AG10803 (cell line): ENCODE measurements around the gene SEPHS2.

ENCODE experiments used
- DNase-seq: peaks from one replicate; pipeline ENCODE4 v3.0.0; 2010; ENCODE audit warnings: low read depth
- H3K4me3 ChIP-seq: 2 replicates; pipeline ENCODE4 v1.5.1; 2011; ENCODE audit warnings: mild to moderate bottlenecking, low read length, control low read depth
- CTCF ChIP-seq: conservative IDR thresholded peaks from 2 replicates; pipeline ENCODE4 v1.5.1; 2011; ENCODE audit warnings: mild to moderate bottlenecking, low read length, control low read depth, inconsistent platforms

The SEPHS2 gene

GRCh38 chr16:30395992-30396585 is 49.6 kb downstream of the SEPHS2 start:
- no peak for DNase-seq
- H3K4me3 ChIP-seq, result peak overlapping the region; percentile 82
- no peak for TF ChIP-seq CTCF

GRCh38 chr16:30395155-30395991 is 50.3 kb downstream of the SEPHS2 start, which contains the start of gene ZNF48:
TSS of gene ZNF48 (plus strand) at chr16:30395420. CDS start at chr16:30395795, 375 bp downstream.
- peak within 1 kb of the TSS; percentile 82 for H3K4me3 ChIP-seq
- DNase-seq, result peak; percentile 93
- peak; percentile 8; the same call in 1 of the 2 replicates for TF ChIP-seq CTCF

GRCh38 chr16:30394592-30395154 is 51.0 kb downstream of the SEPHS2 start:
- no peak for DNase-seq
- H3K4me3 ChIP-seq, result peak overlapping the region; percentile 82
- TF ChIP-seq CTCF, result no peak
